Lung microvascular endothelial cell (primary cell): ENCODE results near the gene TMPRSS7. TPM values are rescaled to one million over a fixed set of nuclear protein-coding genes. Genes with fewer than 3 reads are reported as not detected.

ENCODE experiments used
- DNase-seq, 2 donors: peaks; one replicate each; pipeline versions ENCODE4 v3.0.0 to v3.0.0-alpha.2; 2010; ENCODE audit warnings: low read depth in 2 of 2
- total RNA-seq: library from RNA; depleted of rRNA; stranded (reverse); fragments of >200 nt; gene quantifications from 2 replicates; pipeline ENCODE4 v1.2.1, GENCODE V29; 2014

The TMPRSS7 gene
- total RNA-seq, 1 donor from 2014 or later = not detected

DNA sequence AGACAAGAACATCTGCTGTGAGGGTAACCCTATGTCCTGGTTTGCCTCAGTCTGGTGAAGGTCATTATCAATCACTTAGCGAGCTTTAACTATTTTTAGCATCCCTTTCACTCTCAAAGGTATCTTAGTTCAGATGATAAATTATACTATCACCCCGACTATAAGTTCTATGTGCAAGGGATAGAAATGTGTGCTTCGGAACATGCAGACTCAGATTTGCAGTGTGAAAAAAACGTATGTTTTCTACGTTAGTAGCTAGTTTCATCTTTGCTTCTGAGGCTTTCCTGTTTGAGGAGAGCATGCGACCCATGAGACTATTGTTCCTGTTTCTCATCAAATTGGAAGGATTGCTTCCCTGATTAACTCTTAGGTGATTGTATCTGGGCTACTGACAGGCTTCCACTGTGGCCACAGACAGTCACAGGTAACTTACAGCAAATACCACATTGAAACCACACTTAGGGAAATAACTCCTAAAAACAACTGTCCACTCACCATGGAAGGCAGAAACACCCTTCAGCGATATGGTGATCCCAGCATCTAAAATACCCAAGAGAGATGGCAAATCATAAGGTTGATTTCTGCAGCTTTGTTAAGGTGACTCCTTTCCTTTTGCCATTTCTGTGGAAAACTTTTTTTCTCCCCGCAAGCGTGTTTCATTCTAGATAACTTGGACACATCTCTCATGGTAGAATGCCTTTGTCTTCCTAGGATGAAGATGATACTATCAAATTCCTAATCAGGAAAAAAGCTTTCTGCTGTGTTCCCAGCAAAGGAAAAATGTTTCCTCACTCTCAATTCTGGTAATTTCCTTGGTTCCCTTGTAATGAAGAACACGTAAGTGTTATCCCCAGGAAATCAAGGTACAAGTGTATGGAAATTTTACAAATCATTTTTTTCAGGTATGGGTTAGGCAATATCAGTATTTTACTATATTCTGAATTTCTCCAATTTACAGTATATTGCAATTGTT, 93.3 kb downstream of the TMPRSS7 start:
- DNase-seq = no peak

DNA sequence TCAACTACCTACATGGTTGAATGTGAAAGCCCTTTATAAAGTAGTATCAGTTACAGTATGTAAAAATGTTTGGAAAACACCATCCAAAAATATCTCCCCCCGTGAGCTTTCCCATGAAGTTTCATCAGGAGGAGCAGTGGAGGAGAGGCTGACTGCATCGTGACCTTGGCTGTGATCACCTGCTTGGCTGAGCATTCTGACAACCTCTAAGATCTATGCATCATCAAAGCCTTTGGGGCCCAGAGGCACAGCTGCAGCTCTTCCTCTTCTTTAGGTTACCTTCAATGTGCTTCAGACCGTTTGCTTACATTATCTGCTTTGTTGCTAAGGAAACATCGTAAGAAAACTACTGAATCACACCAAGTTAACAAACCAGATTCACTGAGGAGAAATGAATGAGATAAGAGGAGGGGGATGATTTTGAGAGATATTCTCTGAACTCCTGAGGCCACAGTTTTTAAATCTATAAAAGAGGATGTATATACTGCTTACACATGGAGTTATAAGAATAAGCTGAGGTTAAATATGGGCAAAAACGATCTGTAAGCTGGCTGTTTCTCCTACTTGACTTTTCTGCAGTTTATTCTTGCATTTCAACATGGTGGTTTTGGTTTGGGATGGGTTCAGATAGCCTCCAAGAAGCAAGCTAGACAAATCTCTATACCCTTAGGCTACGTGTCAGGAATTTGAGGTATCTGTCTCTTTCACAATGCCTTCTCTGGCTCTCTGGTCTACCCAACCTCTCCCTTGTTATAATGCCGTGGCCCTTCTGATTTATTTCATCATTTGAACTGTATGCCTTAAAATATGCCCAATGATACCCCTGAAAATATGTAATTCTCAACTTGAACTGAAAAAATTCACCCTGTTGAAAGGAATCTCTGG, 94.5 kb downstream of the TMPRSS7 start:
- no peak for DNase-seq

DNA sequence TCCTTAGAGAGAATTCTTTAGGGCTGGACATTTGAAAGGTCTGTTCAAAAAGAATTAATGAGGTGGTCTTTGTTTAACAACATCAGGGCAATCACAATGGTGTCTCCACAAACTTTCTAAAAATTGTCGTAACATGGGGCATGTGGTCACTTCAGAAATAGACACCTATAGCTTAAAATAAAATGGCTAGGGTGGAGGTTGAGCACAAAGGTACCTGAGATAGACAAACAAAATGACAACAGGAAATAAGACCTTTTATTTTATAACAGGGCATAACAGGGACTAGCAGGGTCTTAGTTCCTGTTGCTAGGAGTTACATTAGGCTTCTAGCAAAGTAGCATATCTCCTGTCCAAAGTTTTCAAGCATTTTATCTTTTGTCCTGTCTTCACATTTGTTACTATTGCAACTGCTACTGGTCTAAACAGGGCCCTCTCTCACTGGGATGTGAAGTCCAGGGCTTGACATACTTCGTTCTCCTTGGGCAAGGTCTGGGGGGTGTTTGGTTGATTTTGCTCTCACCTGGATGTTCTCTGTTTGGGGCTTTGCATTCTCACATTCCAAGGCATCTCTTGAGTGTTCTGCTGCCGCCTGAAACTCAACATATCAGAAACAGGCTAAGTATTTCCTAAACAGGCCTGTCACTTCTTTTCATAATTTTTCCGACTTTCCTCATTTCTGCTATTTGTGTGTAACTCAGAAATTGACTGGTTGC, 95.5 kb downstream of the TMPRSS7 start:
- DNase-seq = no peak

DNA sequence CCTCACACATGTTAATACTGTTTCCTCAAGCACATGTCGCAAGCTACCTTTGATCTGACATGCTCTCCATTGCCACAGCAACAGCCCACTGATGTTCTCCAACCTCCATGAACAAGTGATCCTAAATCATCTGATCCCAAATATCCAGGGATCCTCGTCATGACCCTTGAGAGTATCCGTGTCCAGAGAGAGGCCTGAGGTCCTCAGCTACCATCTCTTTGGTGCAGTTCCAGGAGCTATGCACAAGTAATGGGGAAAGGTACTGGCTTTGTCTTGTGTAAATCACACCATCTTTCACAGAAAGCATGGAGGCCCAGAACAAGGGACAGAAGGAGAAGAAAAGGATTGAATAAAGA, 96.1 kb downstream of the TMPRSS7 start:
- no peak for DNase-seq

Other genes starting within 250 kb of the TMPRSS7 start
- 32.5 and 50.6 TPM in 2 replicates for gene PHLDB2, start 175.5 kb upstream of the TMPRSS7 start, total RNA-seq
- gene ABHD10, start 55.7 kb upstream of the TMPRSS7 start, total RNA-seq = 18.3 TPM in 2 replicates
- gene TAGLN3, start 35.8 kb upstream of the TMPRSS7 start, total RNA-seq = not detected in 2 replicates
- 4.8 and 9.1 TPM in 2 replicates for gene C3orf52, start 51.7 kb downstream of the TMPRSS7 start, total RNA-seq
- gene GCSAM, start 98.5 kb downstream of the TMPRSS7 start, total RNA-seq = not detected in 2 replicates